Mesenchymal stem cell (in vitro differentiated cells and primary cell): Measurements from ENCODE around the gene MDP1. TPM values are rescaled to one million over a fixed set of nuclear protein-coding genes. Genes with fewer than 3 reads are reported as not detected.

Source experiments
- small RNA-seq: library from polyadenylated mRNA; stranded (forward); fragments of <200 nt; extraction: miRNeasy Mini kit (QIAGEN cat#:217004); gene quantifications from one replicate; pipeline ENCODE3, GENCODE V24; 2013; ENCODE audit warnings: low read depth

The MDP1 gene

Small RNA genes within 50 kb of the gene (small RNA-seq; reads per million reads assigned to genes)
- gene AL136295.4 = not detected
- gene CHMP4A = not detected
- gene IPO4 = not detected
- not detected for gene IRF9
- not detected for gene MDP1
